Fibroblast of skin of right biceps (primary cell): ENCODE results near the gene KRT75.
A peak's percentile ranks its signal among the peaks of the same experiment; 100 is the strongest.

Experiments
- DNase-seq: peaks from one replicate; pipeline ENCODE4 v3.0.0-alpha.2; 2013

The KRT75 gene

DNA sequence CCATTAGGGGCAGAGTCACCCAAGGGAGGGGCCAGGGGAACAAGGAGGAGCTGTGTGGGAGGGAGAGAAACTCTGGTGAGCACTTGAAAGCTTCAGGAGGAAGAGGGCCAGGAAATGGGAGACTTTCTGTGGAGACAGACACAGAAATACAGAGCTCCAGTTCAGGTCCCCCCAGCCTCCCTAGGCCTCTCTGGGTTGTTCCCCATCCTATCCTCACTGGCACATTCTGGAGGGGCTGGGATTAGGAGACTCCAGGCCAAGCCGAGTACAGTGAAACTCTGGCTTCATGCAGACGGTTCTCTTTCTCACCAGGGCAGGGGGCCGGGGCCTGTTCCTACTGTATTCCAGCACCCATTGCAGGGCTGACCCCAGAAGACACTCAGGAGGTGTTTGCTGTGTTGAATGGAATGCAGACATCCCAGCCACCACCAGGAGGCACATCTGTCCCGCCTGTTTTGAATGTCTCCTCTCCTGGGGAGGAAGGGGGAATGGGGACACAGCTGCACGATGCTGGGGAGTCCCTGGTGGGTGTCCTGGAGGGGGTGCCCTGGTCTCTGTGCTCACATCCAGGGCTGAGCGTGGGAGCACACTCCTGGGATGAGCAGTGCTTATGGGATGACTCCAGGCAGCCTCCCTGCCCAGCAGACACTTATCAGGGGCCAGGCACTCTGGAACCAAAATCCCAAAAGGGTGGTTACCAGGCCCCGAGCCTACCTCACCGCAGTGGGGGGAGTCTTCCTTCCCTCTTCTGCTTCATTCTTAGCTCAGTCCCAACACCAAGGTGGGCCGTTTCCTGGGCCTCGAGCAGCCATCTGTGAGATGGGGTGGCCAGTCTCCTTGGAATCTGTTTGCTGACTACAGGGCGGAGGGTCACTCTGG lies 43.2 kb downstream of the KRT75 start:
- DNase-seq, result peak; percentile 43

DNA sequence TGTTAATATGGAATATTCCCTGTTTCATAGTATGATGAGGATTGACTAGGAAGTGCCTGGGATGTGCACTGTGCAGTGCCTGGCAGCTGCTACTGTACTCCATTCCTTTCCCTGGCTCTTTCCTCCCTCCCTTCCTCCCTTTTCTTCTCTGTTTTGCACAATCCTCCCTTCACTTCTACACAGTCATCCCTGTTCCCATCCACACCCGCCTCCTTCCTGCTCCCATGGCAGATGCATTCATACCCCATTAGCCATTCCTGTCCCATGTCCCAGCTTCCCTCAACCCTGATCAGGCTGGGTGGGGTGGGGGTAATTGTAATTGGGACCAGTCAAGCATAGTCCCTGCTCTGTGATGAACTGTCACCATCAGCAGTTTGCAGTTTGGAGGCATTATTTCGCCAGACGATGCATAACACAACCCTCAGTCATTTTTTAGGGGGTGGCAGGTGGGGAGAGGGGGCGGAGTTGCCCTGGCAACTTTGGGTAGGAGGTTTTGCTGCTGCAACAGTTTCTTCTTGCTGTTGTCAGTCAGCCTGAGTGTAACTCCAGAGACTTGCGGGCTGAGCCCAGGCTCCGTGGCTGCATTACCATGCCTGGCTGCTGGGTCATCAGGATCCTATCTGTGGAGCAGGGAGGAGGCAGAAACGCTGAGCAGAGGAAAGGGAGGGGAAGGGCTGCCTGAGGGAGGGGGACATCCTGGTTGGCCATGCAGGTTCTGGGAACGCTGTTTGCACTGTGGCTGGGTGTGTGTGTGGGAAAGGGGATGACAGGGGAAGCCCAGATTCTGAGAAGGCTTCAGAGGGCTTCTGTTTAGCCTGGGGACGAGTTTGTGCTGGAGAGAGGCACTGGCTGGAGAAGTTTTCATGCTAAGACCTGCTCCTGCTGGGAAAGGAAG lies 44.6 kb downstream of the KRT75 start:
- DNase-seq, result peak; percentile 42

DNA sequence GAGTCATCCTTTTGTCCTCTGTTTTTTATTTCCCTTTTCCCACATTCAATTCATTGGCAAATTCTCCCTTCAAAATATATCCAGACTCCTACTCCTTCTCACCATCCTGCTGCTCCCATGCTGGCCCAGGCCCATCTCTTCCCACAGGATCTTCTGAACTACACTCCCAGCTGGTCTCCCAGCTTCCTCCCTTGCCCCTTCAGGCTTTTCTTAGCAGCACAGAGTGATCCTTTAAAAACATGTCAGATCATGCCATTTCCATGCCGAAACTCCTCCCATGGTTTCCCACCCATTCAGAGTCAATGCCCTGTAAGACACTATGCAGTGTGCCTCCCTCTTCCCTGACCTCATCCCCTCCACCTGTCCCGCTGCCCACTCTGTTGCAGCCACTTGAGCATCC lies 46.3 kb downstream of the KRT75 start:
- DNase-seq, result no peak

DNA sequence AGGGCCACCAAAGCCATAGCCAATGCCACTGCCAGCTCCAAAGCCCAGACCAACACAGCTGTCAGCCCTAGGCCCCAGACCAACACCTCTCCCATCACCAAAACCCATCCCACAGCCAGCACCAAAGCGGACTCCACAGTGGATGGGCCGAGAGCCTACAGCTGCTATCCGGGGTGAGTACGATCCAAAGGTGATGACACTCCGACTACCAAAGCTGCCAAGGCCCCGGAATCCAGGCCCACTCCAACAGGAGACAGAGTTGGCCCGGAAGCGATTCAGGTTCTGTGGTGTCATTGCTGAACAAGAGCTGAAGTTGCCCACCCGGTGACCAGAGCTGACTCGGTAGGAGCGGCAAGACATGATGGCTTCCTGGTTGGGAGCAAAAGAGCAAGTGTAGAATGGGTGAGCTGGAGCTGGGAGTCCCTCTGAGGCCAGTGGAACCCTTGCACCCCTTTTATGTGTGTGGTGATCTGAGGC lies 48.9 kb downstream of the KRT75 start, which contains the start of gene KRT84:
Gene KRT84 (minus strand): TSS at position 427 of the 477 bp plus-strand sequence. CDS start 67 bp downstream, at position 360.
- no peak for DNase-seq

DNA sequence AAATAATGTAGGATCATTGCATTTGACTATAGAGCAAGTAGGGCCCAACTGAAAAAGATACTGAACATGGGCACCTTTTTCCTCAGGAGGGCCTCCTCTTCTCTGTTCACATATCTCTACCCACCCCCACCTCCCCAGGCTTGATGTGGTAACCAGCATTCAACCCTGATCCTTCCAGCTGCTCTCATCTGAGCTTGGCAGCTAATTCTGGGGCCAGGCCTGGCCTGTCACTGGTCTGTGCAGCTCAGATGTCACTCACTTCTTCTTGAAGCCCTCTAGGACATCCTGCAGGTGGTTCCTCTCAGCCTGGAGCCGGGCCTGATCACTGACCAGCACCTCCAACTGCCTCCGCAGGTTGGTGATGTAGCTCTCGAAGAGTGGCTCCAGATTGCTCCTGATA lies 50.8 kb downstream of the KRT75 start:
- DNase-seq, result no peak

DNA sequence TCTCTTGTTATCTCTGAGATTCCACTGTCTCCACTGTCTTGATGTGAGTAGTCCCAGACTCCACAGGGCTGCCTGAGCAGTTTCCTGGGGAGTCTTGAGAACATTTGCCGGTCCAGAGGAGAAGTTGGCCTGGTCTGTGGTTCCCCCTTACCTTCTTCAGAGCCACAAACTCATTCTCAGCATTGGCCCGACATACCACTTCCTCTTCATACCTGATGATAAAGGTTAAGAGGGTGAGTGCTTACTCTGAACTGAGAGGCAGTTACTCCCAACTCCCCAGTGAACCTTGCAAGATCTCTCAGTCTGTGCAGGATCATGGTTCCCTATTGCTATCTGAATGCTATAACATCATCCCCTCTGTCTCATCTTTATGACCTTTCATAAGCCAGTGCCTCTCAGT lies 51.3 kb downstream of the KRT75 start:
- DNase-seq, result no peak

DNA sequence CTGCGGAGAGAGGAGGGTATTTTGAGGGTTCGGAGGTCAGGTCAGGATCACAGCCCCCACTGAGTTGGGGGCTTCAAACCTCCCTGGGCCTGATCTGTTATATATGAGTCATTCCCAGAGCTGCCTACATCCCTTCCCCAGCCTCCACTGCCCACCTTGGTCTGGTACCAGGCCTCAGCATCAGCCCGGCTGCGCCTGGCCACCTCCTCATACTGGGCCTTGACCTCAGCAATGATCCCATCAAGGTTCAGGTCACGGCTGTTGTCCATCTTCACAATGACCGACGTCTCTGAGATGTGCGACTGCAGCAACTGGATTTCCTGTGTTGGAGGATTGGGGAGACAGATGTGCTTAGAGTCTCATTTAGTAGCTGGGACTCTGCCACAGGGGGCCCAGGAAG lies 53.0 kb downstream of the KRT75 start:
- no peak for DNase-seq

DNA sequence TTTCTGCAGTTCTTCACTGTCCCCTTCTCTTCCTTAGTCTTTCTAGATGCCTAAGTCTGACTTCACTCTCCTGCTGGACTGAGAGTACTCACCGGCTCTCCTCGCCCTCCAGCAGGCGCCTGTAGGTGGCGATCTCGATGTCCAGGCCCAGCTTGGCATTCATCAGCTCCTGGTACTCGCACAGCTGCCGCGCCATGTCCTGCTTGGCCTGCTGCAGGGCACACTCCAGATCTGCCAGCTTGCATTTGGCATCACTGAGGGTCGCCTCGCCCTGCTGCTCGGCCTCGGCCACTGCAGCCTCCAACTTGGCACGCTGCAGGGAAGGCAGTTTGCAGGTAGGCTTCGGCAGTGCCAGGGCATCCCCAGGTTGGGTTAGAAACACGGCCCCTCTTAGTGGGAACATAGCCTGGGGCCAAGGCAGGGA lies 53.9 kb downstream of the KRT75 start:
- DNase-seq, result peak; percentile 23

DNA sequence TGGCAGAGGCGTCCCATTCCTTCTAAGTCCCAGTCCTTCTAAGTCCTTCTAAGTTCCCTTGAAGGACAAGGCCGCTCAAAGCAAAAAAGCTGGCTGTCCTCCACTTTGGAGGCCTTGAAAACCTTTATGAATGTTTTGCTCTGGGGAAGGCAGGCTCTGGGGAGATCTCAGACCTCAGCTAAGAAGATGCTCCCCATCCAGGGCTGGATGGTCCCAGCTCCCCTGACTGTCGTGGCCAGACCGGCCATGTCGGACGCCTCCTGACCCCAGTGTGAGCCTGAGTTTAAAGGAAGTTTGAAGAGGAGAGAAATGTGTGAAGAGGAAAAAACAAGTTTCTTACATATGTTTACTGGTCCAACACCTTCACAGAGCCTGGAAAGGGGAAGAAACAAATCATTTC lies 54.6 kb downstream of the KRT75 start:
- no peak for DNase-seq

DNA sequence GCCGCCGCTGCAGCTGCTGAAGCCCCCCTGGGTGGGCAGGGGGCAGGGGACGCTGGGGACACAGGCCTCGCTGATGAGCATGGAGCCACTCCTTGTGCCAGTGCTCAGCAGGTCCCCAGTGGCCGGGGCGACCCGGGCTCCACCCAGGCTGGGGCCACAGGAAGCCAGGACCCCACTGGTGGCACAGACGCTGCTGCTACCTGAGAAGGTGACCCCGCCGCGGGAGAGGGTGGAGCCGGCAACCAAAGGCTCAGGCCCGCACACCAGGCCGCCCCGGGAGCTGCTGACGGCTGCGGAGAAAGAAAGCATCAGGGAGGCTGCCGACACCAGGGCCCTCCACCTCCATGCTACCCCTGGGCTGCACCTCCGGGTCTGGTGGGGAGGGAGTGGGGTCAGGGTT lies 56.1 kb downstream of the KRT75 start:
- no peak for DNase-seq

DNA sequence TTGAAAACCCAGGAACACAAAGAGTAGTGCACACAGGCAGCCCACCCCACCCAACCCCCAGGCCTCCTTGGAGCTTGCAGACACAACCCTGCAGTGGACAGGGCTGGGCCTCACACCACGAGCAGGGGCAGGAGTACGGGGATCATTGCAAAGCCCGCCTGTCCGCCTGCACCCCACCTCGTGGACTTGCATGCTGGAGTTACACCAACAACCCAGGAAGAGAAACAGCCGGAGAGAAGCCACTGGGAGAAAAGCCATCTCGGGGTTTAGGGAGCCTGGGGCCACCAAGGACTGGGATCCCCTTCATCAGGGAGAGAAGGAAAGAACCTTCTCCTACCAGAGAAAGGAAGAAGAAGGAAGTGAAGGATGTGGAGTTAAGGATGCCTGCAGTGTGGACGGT lies 56.9 kb downstream of the KRT75 start:
- DNase-seq, result no peak
